ENCODE data around the gene OR11A1.

Gene OR11A1, protein sequence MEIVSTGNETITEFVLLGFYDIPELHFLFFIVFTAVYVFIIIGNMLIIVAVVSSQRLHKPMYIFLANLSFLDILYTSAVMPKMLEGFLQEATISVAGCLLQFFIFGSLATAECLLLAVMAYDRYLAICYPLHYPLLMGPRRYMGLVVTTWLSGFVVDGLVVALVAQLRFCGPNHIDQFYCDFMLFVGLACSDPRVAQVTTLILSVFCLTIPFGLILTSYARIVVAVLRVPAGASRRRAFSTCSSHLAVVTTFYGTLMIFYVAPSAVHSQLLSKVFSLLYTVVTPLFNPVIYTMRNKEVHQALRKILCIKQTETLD

DNA sequence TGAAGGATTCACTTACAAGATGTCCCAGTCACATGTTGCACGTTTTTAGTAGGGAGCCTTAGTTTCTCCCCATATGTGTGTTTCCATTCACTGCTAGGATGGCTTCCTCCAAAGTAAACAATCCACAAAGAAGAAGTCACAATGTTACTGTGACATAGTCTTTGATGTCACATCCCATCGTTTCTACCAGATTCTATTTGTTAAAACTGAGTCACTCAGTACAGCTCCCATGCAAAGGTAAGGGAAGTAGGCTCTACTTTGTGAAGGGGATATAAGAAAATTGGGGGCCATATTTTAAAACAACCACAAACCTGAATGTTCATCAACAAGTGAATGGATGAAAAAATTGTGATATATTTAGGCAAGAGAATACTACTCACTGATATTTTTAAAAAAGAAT lies at the start of gene OR11A1, which contains the start of gene OR2H1:
Gene OR11A1 (minus strand): TSS at position 101 of the 400 bp plus-strand sequence. CDS start 29,430 bp downstream, outside the sequence.
Gene OR2H1 (plus strand): TSS at position 185 of the 400 bp plus-strand sequence. CDS start 4,615 bp downstream, outside the sequence.
- no peak for DNase-seq (ENCODE audit: low read depth)

DNA sequence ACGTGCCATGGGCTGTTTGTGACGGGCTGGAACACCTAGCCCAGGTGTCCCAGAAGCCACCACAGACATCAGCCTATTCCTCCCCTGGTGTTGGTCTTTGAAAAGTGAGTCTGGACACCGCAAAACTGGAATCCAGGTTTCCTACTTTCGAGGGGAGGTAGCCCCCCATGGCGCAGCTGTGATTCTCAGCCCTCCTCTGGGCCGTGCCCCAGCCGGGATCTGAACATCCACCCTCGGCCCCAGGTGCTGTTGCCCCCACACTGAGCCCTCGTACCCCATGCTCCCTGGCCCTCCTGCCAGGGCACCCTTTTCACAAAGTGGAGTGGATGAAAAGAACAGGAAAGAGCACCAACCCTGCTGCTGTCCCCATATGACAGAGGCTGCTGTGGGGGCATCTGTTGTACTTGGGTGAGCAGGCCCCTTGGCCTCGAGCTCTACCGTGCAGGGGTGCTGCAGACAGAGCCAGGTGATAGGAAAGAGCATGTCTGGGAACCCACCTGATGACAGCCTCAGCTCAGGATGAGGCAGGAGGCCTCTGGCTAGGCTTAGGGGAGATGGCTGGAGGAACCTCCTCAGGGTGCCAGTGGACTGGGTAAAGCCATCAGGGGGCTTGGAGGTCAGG lies 49.7 kb upstream of the OR11A1 start:
- no peak for DNase-seq (ENCODE audit: low read depth)

DNA sequence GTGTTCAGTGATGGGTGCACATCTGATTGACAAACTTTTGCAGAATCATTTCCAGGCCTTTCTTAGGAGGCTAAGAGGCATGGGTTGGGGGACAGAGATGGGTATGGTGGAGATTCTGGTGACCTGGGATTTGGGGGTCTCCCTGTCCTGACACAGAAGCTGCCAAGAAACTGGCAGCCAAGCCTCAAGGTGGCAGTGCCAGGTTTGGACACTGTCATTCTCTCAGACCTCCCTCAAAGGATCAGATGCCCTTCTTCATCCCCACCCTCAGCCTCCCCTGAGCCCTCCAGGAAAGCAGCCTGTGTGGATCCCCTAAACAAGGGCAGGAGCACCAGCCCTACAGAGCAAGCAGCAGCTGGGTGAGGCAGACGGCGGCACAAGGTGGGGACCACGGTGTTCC lies 48.9 kb upstream of the OR11A1 start:
- no peak for DNase-seq (ENCODE audit: low read depth)

DNA sequence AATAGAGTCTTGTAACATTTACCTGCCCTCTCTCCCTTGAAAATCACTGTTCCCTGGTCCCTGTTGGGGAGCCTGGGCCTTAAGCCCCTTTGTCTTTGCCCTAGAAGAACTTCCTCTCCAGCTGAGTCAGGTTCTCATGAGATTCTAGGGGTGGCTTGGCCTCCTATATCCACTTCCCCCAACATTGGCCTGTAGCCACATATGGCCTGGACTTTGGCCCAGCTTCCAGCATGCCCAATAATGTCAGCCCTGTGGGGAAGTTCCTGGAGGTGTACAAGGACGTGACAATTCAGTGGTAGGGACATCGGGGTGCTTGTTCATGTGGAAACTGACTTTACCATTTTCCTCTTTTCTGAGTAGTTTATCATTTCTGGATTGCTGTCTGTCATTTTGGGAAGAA lies 48.1 kb upstream of the OR11A1 start:
- DNase-seq (ENCODE audit: low read depth), result no peak

DNA sequence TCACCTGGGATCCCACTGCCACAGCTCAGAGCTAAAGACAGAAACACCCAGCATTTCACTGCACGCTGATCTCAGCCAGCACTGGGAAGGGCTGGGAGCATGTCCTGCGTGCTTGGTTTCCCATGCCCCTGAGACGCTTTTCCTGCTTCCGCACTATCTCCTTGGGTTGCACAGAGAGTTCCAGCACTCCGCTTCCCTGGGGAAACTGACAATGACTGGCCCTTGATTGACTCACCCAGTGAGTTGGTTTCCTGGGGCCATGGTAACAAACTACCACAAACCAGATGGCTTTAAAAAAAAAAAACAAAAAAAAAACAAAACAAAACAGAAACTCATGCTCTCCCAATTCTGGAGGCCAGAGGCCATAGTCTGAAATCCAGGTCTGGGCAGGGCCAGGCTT lies 45.7 kb upstream of the OR11A1 start:
- DNase-seq (ENCODE audit: low read depth), result peak; percentile 68

DNA sequence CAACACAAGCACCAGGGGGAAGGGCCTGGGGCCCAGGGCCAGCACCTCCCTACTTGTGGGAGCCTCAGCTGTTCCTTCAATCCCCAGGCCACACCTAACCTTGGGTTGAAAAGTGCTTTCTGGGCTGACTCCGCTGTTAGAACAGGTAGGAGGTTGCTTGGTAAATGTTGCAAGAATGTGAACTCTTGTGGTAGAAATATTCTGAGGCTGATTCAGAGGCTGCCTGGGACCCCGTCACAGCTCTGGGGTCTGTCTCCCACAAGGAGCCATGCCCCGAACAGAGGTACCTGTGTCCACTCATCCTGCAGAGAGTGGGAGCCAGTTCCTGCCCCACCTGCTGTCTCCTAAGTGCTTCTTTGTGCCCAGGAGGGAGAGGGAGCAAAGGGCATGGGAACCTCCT lies 45.3 kb upstream of the OR11A1 start:
- no peak for DNase-seq (ENCODE audit: low read depth)

DNA sequence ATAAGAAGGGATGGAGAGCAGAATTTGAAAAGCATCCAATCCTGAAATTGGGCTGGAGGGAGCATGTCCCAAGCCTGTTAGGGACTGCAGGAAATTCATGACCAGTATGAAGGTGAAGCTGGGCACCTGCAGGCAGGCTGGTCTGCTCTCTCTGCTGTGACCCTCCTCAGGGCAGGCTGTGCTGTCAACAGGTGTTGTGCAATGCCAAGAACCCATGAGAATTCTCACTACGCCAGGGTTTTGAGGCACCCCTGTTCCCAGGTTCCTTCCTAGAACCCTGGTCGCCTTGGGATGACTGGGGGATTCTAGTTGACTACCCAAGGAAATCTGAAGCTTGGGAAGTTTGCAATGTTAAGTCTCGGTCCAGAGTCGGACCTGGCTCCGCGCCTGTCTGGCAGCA lies 44.2 kb upstream of the OR11A1 start:
- DNase-seq (ENCODE audit: low read depth), result no peak

DNA sequence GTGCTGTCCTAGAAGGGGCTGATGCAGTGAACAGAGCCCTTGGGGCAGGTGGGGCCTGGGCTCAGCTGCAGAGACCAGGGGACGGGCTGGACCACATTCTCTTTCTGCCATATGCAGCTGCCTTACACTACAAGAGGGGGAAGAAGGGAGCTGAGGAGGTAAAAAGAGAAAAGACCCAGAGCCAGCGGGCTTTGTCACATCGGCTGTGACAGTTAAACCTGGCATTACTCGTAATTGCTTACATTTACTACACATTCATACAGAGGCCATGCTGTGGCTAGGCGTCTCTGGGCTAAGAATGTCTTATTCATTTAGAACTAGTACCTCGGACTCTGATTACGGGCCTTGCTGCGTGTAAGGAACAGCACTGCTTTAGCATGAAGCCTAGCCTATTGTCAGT lies 43.7 kb upstream of the OR11A1 start:
- no peak for DNase-seq (ENCODE audit: low read depth)

DNA sequence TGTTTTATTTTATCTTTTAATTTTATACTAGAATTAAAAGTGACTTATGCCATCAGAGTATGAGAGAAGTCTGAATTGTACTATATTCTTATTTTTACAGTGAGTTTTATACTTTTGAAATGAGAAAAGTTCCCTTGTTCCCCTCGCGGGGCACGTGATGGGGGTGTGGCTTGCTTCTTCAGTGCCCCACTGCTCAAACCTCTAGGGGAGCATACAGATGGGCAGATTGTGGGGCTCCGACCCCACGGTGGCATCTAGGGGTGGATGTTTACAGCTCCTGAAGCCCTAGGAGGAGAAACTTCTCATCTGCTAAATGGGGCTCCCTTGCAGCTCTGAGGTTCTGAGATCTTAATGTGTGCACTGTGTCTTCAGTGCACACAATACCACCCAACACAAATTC lies 42.8 kb upstream of the OR11A1 start:
- DNase-seq (ENCODE audit: low read depth), result no peak

DNA sequence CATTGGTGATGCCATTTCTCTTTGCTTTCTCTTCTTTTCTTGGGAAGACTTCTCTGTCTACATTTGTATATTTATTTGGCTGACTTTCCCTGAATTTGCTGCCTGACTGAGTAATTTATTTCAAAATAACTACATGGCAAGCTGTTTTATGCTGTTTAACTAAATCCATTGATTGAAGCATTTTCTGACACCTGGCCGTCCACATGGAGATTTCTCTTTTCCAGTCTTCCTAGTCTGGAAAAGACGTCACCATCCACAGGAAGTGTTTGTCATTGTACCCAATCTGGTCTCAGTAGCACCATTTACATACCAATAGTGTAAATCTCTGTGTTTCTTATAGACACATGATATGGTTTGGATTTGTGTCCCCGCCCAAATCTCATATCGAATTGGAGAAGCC lies 40.1 kb upstream of the OR11A1 start:
- no peak for DNase-seq (ENCODE audit: low read depth)

DNA sequence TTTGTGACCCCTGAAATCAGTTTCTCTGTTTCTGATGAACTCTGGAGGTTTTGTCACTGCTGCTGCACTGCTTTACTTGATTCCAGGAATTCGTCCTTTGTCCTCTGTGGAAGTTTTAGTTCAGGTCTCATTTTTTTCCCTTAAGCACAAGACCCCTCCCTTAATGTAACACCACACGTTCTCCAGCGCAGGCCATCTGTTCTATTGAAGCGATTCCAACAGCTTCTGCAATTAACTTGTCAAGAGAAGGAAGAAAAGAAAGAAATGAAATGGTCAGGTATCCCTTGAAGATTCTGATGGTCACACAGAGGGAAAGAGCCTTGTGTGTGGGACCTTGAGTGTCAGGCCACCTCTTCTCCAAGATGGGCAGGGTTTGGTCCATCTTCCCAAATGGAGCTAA lies 38.7 kb upstream of the OR11A1 start:
- DNase-seq (ENCODE audit: low read depth), result no peak

DNA sequence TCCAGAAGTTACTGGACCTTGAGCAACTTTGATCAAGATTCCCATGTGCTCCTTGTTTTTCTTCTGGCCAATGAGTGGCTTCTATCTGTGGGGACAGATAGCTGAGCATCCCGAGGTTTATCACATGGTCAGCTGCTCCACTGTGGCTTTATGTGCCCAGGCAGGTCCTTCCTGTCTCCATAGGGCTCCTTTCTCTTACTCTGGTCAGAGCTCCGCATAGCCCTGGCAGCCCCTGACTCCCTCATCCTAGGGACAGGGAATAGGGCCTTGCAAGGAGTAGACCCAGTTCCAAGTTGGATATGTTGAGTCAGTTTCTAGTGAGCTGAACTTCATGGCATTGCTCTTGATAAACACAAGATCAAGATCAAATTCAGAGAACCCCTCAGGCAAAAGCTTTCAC lies 37.3 kb upstream of the OR11A1 start:
- DNase-seq (ENCODE audit: low read depth), result no peak

DNA sequence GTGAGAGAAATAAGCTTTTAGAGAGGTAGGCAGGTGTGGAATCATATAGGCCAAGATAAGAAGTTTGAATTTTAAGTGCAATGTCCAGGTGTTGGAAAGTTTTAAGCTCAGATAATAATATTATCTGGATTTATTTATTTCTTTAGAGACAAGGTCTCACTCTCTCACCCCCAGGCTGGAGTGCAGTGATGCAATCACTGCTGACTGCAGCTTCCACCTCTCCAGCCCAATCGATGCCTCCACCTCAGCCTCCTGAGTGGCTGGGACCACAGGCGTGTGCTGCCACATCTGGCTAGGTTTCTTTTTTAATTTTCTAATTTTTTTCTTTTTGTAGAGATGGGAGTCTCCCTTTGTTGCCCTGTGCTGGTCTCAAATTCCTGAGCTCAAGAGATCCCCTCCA lies 36.4 kb upstream of the OR11A1 start:
- DNase-seq (ENCODE audit: low read depth), result no peak

DNA sequence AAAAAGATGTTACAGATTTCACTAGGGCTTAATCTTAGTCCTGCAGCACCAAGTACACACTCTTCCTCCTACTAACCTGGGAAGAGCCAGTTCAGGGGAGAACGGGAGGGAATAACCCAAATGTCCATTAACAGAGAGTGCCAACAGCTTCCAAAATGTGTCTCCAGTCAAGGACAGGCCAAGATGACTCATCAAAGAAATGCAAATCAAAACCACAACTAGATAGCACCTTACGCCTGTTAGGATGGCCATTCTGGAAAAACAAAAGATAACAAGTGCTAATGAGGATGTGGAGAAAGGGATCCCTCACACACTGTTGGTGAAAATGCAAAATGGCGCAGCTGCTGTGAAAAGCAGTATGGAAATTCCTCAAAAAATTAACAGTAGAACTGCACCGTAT lies 34.7 kb upstream of the OR11A1 start:
- no peak for DNase-seq (ENCODE audit: low read depth)

DNA sequence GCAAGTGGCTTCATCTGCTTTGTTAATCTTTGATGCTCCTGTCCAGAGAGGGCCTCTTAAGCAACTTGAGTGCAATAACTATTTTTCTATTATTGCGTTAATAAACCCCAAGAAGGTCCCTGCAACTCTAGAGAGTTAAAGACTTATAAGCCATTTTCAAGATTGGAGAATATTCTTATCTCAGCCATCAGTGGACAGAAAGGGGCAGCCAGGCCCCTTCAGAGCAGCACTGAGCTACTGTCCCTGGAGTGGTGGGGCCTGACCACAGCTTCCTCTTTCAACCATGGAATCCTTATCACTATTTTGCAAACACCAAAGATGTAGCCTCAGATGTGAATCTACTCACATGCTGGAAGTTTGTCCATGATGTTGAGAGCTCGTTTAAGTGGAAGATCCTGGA lies 33.7 kb upstream of the OR11A1 start:
- DNase-seq (ENCODE audit: low read depth), result no peak

DNA sequence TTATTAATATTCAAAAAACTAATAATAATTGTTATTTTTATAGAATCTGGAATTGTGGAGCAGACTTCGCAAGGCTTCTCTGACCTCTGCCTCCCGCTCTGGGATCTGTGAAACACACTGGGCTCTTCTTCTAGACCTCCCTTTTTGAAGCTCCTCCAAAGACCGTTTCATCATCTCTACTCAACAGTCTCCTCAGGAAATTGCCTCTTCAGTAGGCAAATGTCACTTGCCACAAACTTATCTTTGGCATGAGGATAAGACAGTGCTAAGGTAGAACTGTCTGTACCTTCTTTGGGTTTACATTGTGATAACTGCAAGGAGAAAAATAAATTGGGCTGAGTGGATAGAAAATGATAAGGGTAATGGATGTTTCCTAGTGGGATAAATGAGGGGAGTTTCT lies 33.2 kb upstream of the OR11A1 start:
- no peak for DNase-seq (ENCODE audit: low read depth)

DNA sequence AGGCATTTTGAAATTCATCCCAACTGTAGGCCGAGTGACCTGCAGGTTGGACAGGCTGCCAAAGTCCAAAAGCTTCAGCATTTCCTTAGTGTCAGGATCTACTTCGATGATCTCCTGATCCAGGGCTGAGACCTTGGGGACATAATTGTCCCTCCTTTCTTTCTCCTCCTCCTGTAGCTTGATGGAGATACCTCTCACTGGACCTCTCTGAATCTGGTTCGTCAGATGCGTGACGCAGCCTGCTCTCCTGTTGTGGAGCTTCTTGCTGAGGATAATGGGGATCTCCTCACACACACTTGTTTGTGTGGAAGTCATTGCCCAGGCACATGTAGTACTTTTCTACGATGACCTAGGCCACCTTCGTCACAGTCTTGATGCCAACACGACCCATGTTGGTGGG lies 32.4 kb upstream of the OR11A1 start:
- DNase-seq (ENCODE audit: low read depth), result no peak

DNA sequence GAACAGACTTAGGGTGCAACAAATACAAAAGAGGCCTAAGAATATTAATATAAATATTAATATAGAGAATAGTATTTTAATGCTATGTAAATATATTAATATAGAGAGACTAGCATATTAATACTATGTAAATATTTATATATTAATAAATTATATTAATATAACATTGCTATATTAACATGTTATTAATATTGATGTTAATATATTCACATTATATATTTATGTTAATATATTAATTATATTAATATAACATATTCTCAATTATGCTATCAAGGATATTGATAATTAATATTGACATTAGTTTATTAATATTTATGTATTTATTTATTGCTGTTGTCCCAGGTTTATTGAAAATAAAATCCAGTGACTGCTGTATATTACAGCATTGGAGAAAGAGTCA lies 32.0 kb upstream of the OR11A1 start:
- DNase-seq (ENCODE audit: low read depth), result no peak

DNA sequence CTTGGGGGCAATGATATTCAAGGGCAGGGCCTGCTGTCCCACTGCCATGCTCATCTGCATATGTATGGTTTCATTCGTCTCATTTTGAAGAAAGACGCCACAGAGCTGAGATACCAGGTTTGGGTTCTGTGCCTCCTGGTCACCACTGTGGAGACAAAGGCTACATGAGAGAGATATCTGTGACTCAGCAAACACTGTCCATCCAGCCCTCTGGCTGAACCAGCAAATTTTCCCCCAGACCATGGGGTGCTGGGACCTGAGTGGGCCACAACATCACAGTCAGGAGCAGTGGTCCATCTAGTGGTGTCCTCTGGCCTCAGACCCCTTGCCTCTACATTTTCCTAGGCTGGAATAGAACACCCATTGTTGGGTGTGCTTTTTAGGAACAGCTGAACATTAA lies 30.8 kb upstream of the OR11A1 start, which contains the start of gene MAS1L:
Gene MAS1L (minus strand): TSS at position 297 of the 400 bp plus-strand sequence. CDS start 54 bp downstream, at position 243.
- DNase-seq (ENCODE audit: low read depth), result no peak

DNA sequence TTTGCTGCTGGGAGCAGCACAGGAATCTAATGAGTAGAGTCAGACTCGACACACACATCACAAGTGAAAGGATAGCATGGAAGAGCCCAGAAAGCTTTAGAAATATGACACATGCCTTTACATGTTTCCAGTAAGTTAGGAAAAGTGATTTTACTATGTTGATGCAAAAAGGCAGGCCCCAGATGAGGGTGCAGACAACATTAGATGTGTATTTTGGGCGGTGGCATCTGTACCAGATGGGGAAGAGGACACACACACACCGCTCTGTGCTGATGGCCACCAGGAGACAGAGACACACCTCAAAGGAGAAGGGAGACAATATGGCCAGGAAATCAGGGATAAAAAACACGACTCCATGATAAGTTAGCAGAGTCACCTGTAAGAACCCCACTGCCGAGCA lies 30.3 kb upstream of the OR11A1 start:
- DNase-seq (ENCODE audit: low read depth), result no peak

DNA sequence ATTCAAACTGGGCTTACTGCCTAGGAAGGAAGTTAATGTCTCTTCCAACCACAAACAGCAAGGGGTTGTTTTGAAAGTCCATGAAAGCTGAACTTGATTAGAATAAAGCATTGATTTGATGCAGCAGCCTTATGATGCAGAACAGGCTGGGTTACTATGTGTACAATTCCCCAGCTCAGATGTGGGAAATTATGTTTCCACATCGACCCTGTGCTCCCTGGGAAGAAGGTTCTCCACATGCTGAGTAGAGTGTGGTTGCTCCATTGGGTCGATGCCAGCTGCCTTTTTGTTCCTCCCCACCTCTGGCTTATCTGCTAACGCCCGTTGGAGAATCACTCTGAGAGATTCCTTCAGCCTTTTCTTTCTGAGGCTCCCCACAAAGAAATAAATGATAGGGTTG lies 29.7 kb upstream of the OR11A1 start:
- no peak for DNase-seq (ENCODE audit: low read depth)

DNA sequence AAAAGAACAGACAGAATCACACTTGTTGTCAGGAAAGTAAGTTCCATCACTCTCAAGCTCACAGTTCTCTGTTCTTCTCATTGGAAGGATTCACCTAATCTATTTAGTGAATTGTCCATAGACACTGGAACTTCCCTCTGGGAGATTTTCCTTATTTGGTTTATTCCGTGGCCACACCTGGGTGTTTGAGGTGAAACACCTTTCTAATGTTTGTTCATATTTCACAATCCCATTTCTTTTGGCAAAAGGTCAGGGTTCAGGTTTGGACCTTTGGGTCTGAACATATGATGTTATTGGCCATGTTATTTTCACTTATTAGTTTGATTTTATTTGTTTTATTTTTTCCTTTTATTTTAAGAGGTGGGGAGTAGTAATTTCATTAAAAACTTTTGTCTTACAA lies 26.9 kb upstream of the OR11A1 start:
- no peak for DNase-seq (ENCODE audit: low read depth)

DNA sequence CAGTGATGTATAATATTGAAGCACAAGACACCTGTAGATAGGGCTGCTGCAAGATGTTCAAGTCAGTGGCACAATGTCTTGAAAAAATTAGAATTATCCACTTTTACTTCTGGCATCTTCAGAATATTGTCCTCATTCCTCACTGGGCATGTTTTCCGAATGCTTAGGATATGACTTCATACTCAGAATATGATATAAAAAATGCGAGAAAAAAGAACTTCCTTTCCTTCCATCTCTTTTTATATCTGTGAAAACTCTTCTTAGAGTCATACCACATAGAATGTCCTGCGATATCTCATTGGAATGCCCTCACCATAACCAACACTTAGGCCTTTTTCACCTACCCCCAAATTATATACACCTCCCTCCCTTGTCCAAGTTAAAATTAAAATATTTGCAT lies 26.3 kb upstream of the OR11A1 start:
- DNase-seq (ENCODE audit: low read depth), result peak; percentile 30

DNA sequence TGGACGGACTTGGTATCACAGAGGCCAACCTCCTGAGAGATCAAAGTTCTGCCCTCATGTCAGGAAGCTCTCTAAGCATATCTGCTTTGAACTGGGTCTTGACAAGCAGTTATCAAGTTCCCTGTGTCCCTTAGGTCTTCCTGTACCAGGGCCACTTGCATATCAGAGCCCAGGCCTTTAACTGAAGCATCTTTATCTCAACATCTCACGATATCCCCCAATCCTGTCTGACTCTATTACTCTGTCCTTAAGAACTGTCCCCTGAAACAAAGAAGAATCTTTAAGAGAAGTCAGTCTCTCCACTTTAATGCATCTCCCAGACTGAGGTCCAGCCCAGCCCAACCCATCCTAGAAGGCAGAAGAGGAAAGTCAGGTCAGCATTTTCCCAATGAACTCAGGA lies 22.7 kb upstream of the OR11A1 start:
- no peak for DNase-seq (ENCODE audit: low read depth)
